Vagina (tissue), 2 donors: ENCODE measurements around the gene ACOXL. TPM values are rescaled to one million over a fixed set of nuclear protein-coding genes. Genes with fewer than 3 reads are reported as not detected.

ENCODE experiments used
- DNase-seq, 2 donors: peaks; one replicate each; pipeline ENCODE4 v3.0.0-alpha.2; 2017; ENCODE audit errors: extremely low spot score in 2 of 2
- H3K27ac ChIP-seq: fragments of 200-600 bp; sonication (generic); one replicate; pipeline ENCODE4 v1.5.1; 2019
- H3K27me3 ChIP-seq: fragments of 200-600 bp; sonication (generic); one replicate; pipeline ENCODE4 v1.5.1; 2019
- H3K36me3 ChIP-seq, 2 donors: fragments of 200-600 bp; sonication (generic); one replicate each; pipeline ENCODE4 v1.5.1; 2017 to 2019
- H3K4me1 ChIP-seq: fragments of 200-600 bp; sonication (generic); one replicate; pipeline ENCODE4 v1.5.1; 2019
- H3K4me3 ChIP-seq, 2 donors: fragments of 200-600 bp; sonication (generic); 1 replicate in 1 of 2; 2 replicates in 1 of 2; pipeline ENCODE4 v1.5.1; 2016 to 2019
- H3K9me3 ChIP-seq: fragments of 200-600 bp; sonication (generic); one replicate; pipeline ENCODE4 v1.5.1; 2019
- POLR2A ChIP-seq, 2 donors: fragments of 450-650 bp; IDR thresholded peaks; one replicate each; pipeline ENCODE4 v1.6.1; 2017; ENCODE audit warnings: antibody characterized with exemption in 2 of 2, mild to moderate bottlenecking in 2 of 2, moderate library complexity in 2 of 2
- POLR2AphosphoS5 ChIP-seq, 2 donors: sonication (generic); formaldehyde crosslinking; IDR thresholded peaks; one replicate each; pipeline ENCODE4 v1.9.0; 2017; ENCODE audit warnings: antibody characterized with exemption in 2 of 2, mild to moderate bottlenecking in 2 of 2, low read depth in 1 of 2; ENCODE audit not compliant: insufficient read depth in 1 of 2
- intact Hi-C: fragments of 100-400 bp; cut with DNase I; formaldehyde crosslinking; loops from one replicate; pipeline ENCODE4 v1.15.1; 2023
- total RNA-seq: library from RNA; depleted of rRNA; stranded (reverse); fragments of >200 nt; gene quantifications from one replicate; pipeline ENCODE4 v1.2.3, GENCODE V29; 2016
- TF ChIP-seq, protein P1 (sequence below), 3 experiments: fragments of 450-650 bp in 2 of 3; fragments of 200-600 bp in 1 of 3; sonication (generic) in 1 of 3; IDR thresholded peaks; one replicate each; pipeline ENCODE4 v1.5.1; 2017 to 2019; ENCODE audit warnings: antibody characterized with exemption in 3 of 3, mild to moderate bottlenecking in 2 of 3, moderate library complexity in 2 of 3

ACOXL gene
- total RNA-seq, 1 donor from 2014 or later, result not detected

DNA sequence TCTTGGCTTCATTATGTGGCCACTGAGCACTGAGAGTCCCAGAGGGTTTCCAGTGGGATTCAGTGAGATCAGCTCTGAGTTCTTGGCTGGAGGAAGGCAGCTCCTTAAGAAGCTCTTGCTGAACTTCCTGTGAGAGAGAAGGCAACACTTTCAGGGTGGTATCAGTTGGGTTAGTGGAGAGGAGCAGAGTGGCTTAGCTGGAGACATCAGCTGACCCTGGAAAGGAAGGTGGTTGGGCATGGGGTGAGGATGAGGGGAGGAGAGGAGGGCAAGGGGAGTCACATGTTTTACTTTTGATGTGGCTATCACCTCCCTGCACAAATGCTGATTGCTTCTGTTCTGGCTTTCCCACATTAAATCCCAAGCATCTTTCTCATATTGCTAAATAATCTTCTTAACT is 95.1 kb downstream of the ACOXL start:
- Histone ChIP-seq H3K4me3 (no peak overlapping the region), H3K36me3 (no peaks in the 10 kb centered on the region), H3K27ac (no peak overlapping the region), H3K9me3 (no peaks in the 10 kb centered on the region), H3K4me1 (no peaks in the 10 kb centered on the region), H3K27me3 (no peaks in the 10 kb centered on the region)
- DNase-seq, result no peak
- intact Hi-C loops, result no loop called here
- TF ChIP-seq, protein P1, sequence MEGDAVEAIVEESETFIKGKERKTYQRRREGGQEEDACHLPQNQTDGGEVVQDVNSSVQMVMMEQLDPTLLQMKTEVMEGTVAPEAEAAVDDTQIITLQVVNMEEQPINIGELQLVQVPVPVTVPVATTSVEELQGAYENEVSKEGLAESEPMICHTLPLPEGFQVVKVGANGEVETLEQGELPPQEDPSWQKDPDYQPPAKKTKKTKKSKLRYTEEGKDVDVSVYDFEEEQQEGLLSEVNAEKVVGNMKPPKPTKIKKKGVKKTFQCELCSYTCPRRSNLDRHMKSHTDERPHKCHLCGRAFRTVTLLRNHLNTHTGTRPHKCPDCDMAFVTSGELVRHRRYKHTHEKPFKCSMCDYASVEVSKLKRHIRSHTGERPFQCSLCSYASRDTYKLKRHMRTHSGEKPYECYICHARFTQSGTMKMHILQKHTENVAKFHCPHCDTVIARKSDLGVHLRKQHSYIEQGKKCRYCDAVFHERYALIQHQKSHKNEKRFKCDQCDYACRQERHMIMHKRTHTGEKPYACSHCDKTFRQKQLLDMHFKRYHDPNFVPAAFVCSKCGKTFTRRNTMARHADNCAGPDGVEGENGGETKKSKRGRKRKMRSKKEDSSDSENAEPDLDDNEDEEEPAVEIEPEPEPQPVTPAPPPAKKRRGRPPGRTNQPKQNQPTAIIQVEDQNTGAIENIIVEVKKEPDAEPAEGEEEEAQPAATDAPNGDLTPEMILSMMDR (IDR thresholded peaks at IDR 0.05), result no peak
- TF ChIP-seq POLR2A (IDR thresholded peaks at IDR 0.05), result no peak
- no peak for TF ChIP-seq POLR2AphosphoS5 (IDR thresholded peaks at IDR 0.05; ENCODE audit: insufficient read depth in 1 of 2, low read depth in 1 of 2)

DNA sequence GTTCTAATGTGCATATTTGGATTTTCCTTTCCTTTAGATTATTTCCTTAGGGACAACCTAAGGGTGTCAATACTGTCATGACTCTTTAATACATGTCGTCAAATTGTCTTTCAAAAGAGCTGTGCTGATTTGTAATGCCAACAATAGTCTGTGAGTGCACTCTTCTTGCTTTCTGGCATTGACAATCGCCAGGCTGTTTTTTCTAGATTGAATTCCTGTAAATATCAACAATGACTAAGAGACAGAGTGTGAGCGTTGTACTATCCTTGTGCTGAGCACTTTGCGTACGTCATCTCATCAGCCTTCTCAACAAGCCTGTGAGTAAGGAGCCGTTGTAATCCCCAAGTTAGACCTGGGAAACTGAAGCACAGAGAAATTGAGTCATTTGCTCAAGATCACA is 96.0 kb downstream of the ACOXL start:
- H3K4me3 ChIP-seq, result no peak overlapping the region
- TF ChIP-seq, protein P1 (IDR thresholded peaks at IDR 0.05), result no peak
- TF ChIP-seq POLR2A (IDR thresholded peaks at IDR 0.05) (no peak), POLR2AphosphoS5 (IDR thresholded peaks at IDR 0.05; ENCODE audit: insufficient read depth in 1 of 2, low read depth in 1 of 2) (no peak)
- intact Hi-C loops, result no loop called here
- no peaks in the 10 kb centered on the region for H3K36me3 ChIP-seq
- no peaks in the 10 kb centered on the region for H3K27me3 ChIP-seq
- no peaks in the 10 kb centered on the region for H3K4me1 ChIP-seq
- H3K27ac ChIP-seq, result no peak overlapping the region
- no peaks in the 10 kb centered on the region for H3K9me3 ChIP-seq
- no peak for DNase-seq

DNA sequence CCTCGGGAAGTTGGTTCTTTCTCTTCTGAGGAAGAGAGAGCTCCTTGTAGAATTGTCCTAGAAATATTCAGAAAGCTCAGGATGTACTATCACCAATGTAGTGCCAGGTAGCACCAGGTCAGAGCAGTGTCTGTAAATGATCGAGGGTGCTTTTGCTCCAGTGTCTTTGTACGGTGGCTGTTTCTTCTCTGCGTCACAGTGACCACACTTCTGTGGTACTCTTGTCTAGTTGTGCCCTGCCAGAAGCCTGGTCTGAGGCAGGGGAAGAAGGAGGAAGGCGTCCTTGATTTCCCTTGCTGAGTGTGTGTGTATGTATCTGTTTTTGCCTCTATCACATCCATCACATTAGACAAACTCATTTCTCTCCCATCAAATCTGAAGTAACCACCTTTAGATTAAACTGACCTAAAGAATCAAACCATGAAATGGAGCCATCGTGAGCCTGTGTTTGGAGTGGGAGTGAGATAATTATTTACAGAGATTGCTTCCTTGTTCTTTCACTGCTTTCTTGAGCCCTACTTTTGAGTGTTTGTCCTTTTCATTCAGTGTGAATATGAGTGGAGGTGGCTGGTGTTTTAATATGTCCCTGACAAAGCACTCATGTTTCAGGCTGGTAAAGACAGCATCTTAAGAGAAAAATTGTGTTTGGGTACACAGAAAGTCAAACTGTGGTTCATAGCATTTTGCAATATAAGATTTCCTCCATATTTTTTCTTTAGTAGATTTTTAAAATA is 97.2 kb downstream of the ACOXL start:
- no peaks in the 10 kb centered on the region for H3K4me1 ChIP-seq
- H3K4me3 ChIP-seq, result no peak overlapping the region
- intact Hi-C loops, result no loop called here
- no peaks in the 10 kb centered on the region for H3K27me3 ChIP-seq
- no peak for DNase-seq
- H3K27ac ChIP-seq, result no peak overlapping the region
- no peaks in the 10 kb centered on the region for H3K9me3 ChIP-seq
- TF ChIP-seq, protein P1 (IDR thresholded peaks at IDR 0.05), result no peak
- no peak for TF ChIP-seq POLR2AphosphoS5 (IDR thresholded peaks at IDR 0.05; ENCODE audit: insufficient read depth in 1 of 2, low read depth in 1 of 2)
- no peak for TF ChIP-seq POLR2A (IDR thresholded peaks at IDR 0.05)
- no peaks in the 10 kb centered on the region for H3K36me3 ChIP-seq

DNA sequence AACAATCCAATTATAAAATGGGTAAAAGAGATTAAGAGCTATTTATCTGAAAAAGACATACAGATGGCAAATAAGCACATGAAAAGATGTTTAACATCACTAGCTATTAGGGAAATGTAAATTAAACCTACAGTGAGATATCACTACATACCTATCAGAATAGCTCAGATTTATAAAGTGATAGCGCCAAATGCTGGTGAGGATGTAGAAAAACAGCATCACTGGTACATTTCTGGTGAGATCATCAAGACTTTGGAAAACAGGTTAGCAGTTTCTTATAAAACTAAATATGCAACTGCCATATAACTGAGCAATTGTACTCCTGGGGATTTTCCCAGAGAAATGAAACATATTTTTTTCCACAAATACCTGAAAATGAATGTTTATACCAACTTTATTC is 100.4 kb downstream of the ACOXL start:
- intact Hi-C loops, result no loop called here
- TF ChIP-seq POLR2A (IDR thresholded peaks at IDR 0.05), result no peak
- no peak for TF ChIP-seq POLR2AphosphoS5 (IDR thresholded peaks at IDR 0.05; ENCODE audit: insufficient read depth in 1 of 2, low read depth in 1 of 2)
- Histone ChIP-seq H3K9me3 (no peaks in the 10 kb centered on the region), H3K4me1 (no peaks in the 10 kb centered on the region), H3K4me3 (no peak overlapping the region), H3K36me3 (no peaks in the 10 kb centered on the region), H3K27ac (no peak overlapping the region), H3K27me3 (no peaks in the 10 kb centered on the region)
- no peak for DNase-seq

DNA sequence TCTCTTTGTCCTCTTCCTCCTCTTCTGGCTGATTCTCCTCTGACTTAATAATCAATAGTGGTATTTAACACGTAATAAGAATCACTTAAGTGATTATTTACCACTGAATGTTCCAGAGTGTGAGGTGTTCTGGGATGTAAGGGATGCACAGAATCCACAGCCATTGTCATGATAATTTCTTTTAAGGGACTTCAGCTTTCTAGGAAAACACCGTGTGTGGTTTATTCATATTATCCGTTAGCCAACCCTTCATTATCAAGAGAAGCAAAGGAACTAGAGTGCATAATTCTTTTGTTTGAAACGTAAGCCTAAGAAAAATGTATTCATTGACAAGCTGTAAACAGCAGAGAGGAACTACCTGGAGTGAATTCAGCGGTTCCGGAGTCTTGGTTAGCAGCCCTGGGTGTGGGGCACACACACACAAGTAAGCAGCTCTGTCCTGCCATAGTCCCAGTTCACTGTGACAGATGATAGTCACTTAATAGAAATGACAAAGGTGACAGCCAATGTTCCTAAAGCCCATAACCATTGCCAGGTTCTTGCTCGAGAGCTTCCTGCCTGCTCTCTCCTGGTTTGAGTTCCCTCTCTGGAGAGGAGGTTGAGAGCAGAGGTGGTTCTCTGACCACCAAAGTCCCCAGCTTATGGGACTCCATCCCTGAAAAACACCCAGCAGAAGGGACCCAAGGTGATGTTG is 101.9 kb downstream of the ACOXL start:
- intact Hi-C loops, result no loop called here
- Histone ChIP-seq H3K4me3 (no peak overlapping the region), H3K36me3 (no peaks in the 10 kb centered on the region), H3K27me3 (no peaks in the 10 kb centered on the region), H3K4me1 (no peaks in the 10 kb centered on the region), H3K27ac (no peak overlapping the region), H3K9me3 (no peaks in the 10 kb centered on the region)
- TF ChIP-seq, protein P1 (IDR thresholded peaks at IDR 0.05), result no peak
- TF ChIP-seq POLR2AphosphoS5 (IDR thresholded peaks at IDR 0.05; ENCODE audit: insufficient read depth in 1 of 2, low read depth in 1 of 2) (no peak), POLR2A (IDR thresholded peaks at IDR 0.05) (no peak)
- DNase-seq, result no peak
